MG63 (cell line): ENCODE measurements around the gene TRIO. TPM values are rescaled to one million over a fixed set of nuclear protein-coding genes. Genes with fewer than 3 reads are reported as not detected.
A peak's percentile ranks its signal among the peaks of the same experiment; 100 is the strongest.

Source experiments
- DNase-seq: peaks from one replicate; pipeline ENCODE4 v3.0.0-alpha.2; 2020
- H3K27me3 ChIP-seq: fragments of 250-450 bp; sonication (Bioruptor Pico); 2 replicates; pipeline ENCODE4 v1.5.1; 2020; ENCODE audit warnings: mild to moderate bottlenecking, moderate library complexity
- H3K36me3 ChIP-seq: fragments of 250-450 bp; sonication (Bioruptor Pico); 2 replicates; pipeline ENCODE4 v1.5.1; 2020; ENCODE audit warnings: mild to moderate bottlenecking, moderate library complexity
- H3K4me3 ChIP-seq: fragments of 250-450 bp; sonication (Bioruptor Pico); 2 replicates; pipeline ENCODE4 v1.5.1; 2020; ENCODE audit warnings: mild to moderate bottlenecking, moderate library complexity
- H3K9me3 ChIP-seq: fragments of 250-450 bp; sonication (Bioruptor Pico); 2 replicates; pipeline ENCODE4 v1.5.1; 2020; ENCODE audit warnings: mild to moderate bottlenecking, moderate library complexity
- total RNA-seq: library from RNA; depleted of rRNA; stranded (reverse); fragments of >200 nt; shearing (Covaris generic); gene quantifications from 2 replicates; pipeline ENCODE4 v1.2.3, GENCODE V29; 2014; ENCODE audit warnings: low replicate concordance

TRIO gene
- total RNA-seq, 1 experiment from 2014 or later = 123 TPM

DNA sequence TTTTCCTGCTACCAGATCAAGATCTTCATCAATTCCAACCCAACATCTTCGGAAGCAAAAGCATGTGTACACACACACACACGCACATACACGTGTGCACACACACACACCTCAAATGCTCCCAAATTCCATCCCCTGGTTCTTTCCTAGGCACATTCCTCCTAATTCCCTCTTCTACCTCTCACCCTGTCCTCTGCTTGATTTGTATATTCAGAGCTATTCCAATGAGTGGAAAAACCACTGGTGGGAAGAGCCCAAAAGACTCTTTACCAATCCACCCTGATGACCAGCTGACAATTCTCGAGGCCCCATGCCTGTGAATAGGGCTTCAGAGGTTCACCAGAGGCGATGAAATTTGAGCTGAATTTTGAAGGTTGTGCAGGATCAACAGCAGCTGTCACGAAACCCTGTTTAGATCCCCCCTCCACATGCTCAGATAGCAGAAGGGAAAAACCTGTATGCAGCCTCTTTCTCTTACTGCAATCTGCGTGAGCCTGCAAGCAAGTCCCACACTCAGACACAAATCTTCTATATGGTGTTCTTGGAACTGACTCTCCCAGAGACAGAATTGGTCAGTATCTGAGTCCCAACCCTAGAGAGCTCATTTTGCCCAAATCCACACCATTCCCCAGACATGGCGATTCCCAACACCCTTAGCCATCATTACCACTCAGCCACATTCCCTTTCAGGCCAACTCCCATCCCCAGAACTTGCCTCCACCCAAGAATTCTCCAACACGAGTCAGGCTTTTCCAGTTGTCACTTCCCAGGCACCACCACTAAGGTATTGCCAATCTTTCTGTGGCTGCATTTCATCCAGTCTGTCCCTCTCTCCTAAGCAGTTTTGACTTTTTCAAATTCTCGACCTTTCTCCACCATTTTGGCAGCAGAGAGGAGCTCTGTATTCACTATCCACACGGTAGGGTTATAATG lies 4.3 kb upstream of the TRIO start:
- no peak for DNase-seq
- H3K9me3 ChIP-seq = peaks cover 4% of the 10 kb centered on the region
- no peaks in the 10 kb centered on the region; the same call in 1 of the 2 replicates for H3K36me3 ChIP-seq
- no peaks in the 10 kb centered on the region for H3K27me3 ChIP-seq
- no peak overlapping the region for H3K4me3 ChIP-seq

DNA sequence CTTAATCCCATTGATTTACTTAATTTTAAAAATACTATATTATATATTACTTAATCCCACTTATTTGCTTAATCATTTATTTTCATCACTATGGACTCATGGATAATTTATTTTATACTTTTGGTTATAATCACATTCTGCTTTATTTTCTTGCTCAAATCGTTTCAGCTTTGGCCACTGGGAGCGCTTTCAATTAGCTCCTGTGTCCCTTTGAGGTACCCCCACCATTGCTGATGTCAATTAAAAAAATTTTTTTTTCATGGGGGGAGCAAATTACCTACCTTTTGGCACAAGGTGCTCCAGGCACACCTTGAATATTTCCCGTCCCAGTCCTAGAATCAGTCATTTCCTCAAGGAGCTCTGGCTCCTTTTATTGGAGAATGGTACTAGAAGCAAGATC lies 1.4 kb upstream of the TRIO start:
- H3K36me3 ChIP-seq = peaks cover 11% of the 10 kb centered on the region
- peak overlapping the region; percentile 62; the same call in 1 of the 2 replicates for H3K4me3 ChIP-seq
- no peak for DNase-seq
- no peaks in the 10 kb centered on the region for H3K9me3 ChIP-seq
- no peaks in the 10 kb centered on the region for H3K27me3 ChIP-seq

DNA sequence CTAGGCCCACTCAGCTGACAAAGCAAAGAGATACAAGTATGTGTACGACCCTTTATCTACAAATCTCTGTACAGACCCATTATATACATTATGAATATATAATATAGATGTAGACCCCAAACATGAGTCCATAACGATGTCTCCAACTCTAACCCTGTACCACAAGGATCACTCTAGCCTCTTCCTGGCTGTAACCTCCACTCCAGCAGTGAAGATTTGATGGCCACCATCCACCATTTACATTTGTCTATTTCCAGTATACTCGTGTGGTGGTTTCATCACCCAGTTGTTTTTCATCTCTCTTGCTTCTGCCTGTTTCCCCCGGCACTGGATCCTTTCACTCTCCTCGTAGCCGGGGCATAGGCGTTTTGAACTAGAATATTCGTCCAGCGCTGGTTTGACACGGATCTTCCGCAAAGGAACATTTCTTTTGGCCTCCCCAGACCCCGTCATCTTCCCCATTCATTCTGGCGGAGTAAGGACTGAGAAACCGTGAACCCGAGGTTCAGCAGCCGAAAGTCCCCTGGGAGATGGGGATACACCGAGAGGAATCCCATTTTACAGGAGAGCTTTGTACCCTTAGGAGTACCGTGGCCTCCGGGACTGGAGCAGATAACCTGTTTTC lies 828 bp upstream of the TRIO start:
- peak overlapping the region; percentile 62 for H3K4me3 ChIP-seq
- H3K9me3 ChIP-seq = no peaks in the 10 kb centered on the region
- peaks cover 14% of the 10 kb centered on the region for H3K36me3 ChIP-seq
- no peaks in the 10 kb centered on the region for H3K27me3 ChIP-seq
- DNase-seq = no peak

DNA sequence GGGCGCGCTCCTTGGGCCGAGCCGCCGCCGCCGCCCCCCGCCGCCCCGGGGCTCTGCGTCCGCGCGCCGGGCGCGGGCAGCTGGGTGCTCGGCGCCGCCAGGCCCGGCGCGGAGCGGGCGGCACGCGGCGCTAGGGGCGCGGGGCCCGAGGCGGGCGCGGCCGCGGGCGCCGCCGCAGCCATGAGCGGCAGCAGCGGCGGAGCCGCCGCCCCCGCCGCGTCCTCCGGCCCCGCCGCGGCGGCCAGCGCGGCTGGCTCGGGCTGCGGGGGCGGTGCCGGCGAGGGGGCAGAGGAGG lies 351 bp downstream of the TRIO start:
- Histone ChIP-seq H3K4me3 (peak overlapping the region; percentile 82; the same call in 1 of the 2 replicates), H3K9me3 (no peaks in the 10 kb centered on the region), H3K27me3 (no peaks in the 10 kb centered on the region), H3K36me3 (peaks cover 26% of the 10 kb centered on the region)
- no peak for DNase-seq

DNA sequence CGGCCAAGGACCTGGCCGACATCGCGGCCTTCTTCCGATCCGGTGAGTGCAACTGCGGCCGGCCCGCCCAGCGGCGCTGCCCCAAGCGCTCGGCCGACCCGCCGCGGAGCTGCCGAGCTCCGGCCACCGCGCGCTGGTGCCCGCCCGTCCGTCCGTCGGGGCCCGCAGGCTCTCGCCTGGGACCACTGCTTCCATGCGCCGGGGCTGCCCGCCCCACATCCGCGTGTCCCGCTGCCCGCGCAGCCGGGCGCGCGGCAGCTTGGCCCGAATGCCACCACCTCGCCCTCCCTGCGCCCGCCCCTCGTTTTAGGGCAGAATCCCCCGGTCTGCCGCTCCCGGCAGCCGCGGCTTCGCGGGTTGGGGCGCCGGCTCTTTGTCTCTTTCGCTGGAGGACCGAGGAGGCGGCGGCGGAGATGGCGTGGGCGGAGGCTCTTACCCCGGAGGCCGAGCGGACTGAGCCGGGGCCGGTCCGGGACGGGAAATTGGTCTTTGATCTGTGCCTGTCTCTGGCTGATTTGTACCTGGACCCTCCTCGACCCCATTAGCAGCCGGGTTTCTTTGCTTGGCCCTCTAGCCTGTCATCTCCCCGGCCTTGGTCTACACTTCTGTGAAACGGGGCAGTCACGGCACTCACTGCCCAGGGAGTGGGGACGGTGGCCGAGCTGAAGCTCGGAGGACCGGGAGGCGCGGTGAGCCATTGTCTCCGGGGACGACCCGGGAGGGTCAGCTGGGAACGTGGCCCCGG lies 871 bp downstream of the TRIO start:
- Histone ChIP-seq H3K27me3 (no peaks in the 10 kb centered on the region), H3K9me3 (no peaks in the 10 kb centered on the region), H3K4me3 (peak overlapping the region; percentile 82), H3K36me3 (peaks cover 31% of the 10 kb centered on the region)
- peak; percentile 58 for DNase-seq

DNA sequence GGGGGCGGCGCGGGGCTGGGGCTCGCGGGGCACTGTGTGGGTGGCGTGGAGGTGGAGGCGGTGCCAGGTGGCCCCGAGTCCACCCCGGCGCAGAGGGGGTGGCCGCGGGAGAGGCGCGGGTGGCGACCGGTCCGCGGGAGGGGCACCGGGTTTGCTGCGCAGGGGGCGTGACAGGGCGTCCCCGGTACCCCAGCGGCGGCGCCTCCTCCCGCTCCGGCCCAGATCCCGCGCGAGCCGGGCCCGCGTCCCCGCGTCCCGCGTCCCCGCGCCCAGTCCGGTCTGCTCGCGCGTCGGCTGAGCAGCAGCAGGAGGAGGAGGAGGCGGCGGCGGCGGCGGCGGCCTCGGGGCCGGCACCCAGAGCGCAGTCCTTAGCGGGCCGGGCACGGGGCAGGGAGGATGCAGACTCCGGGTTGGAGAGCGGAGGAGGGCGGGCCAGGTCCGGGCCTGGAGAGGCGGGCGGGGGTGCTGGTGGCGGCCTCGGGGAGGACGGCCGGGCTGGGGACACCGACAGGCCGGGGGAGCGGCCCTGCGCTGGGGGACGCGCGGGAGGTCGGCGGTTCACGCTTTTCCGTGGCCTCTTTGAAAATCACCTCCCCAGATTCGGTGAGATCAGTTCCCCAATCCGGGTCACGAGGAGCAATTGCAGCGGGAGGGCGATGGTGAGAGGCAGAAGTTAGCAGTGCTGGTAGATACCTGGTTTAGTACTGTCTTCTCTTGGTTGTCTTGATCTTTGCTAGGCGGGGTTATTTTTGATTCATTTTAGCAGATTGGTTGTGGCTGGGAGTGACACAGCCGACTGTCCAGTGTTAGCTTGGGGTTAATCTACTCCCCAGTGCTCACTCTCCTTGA lies 1.7 kb downstream of the TRIO start:
- Histone ChIP-seq H3K4me3 (peak overlapping the region; percentile 82), H3K36me3 (peaks cover 38% of the 10 kb centered on the region), H3K27me3 (no peaks in the 10 kb centered on the region), H3K9me3 (no peaks in the 10 kb centered on the region)
- DNase-seq = peak; percentile 82

DNA sequence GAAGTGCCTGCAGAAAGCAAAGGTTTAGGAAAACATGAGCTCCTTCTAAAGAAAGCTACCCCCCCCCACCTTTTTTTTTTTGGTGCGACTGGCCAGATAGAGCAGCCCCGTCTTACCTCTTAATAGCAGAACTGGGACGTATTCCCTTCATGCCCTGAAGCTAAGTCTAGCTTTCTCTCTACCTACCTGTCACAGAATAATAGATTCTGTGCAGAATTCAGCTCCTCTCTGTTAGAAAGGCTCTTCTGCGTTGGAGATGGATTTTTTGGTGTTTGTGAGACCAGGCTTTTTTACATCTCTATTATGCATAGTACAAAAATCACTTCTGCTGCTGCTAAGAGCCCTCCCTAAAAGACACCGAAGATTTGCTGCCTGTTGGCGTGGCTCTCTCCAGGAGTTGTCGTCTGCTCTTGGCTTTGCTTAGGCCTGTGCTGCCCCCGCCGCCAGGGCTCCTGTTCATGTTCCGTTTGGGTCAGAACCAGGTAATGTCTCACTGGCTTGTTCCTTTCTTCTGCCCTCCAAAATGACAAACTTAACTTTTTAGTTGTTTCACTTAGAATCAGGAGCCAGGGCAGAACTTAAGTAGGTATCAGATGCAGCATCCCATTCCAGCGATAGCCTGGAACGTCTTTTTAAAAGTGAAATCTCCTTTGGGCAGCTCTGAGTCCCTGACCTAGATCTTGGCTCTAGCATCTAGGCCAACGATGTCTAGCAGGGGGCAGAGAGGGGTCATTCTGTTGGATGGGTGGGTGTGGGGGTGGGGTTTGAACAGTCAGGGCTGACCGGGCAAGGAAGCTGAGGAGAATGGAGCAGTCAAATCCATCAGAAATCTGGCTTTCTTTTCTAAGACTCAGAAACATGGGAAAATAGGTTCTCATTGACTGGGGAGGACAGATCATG lies 2.5 kb downstream of the TRIO start:
- H3K4me3 ChIP-seq = peak overlapping the region; percentile 82
- H3K9me3 ChIP-seq = no peaks in the 10 kb centered on the region
- H3K36me3 ChIP-seq = peaks cover 46% of the 10 kb centered on the region
- DNase-seq = peak; percentile 44
- H3K27me3 ChIP-seq = no peaks in the 10 kb centered on the region

DNA sequence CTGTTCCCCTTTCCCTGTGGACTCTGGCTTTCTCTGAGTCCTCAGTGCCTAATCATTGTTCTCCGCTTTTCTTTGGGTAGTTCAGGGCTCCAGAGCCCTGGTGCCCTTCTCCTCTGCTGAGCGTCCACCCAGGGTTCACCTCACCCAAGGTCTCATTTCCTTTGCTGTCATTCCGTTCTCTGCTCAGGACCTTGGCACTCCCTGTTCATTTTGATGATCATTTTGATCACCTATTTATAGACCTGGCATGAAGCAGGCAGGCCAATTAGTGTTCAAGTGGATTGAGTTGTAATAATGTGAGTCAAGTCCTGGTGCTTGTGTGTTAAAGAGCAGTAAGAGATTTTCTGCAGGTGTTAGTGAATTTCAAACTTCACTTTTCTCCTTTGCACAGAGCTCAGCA lies 3.6 kb downstream of the TRIO start:
- H3K4me3 ChIP-seq = peak overlapping the region; percentile 82
- H3K9me3 ChIP-seq = no peaks in the 10 kb centered on the region
- H3K27me3 ChIP-seq = no peaks in the 10 kb centered on the region
- peaks cover 56% of the 10 kb centered on the region for H3K36me3 ChIP-seq
- DNase-seq = no peak

DNA sequence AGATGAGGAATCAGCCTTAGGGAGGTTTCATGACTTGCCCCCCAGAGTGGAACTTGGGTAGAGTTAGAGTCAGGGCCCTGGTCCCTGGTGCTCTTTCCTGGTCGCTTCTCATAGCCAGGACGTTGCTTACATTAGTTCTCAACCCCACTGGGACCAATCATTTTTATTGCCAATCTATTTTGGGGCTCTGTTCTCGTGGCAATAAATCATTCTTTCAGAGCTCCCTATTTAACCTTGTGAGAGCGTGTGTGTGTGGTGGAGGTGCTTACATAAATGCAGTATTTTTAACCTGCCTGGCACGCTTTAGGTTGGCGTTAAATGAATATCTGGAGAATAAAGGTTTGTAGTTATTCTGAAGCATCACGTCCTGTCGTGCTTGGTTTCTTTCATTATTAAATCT lies 4.1 kb downstream of the TRIO start:
- peak overlapping the region; percentile 82 for H3K4me3 ChIP-seq
- no peak for DNase-seq
- H3K27me3 ChIP-seq = no peaks in the 10 kb centered on the region
- no peaks in the 10 kb centered on the region for H3K9me3 ChIP-seq
- peaks cover 56% of the 10 kb centered on the region for H3K36me3 ChIP-seq

DNA sequence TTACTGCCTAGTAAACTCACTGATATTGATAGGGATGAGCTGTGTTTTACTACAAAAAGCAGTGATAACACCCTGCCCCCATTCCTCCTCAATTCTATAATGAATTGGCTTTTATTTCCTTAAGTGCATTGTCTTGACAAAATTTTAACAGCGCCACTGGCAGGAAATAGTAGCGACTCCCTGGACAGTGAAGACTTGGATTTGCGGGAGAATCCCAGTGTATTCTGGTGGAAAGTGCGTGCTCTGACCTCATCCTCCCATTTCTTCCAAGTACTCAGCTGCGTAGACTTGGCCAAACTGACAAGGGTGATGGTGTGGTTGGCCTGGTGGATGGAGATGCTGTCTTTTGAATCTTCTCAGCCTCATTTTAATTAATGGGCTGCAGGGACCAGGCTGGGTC lies 5.3 kb downstream of the TRIO start:
- DNase-seq = no peak
- H3K36me3 ChIP-seq = peaks cover 59% of the 10 kb centered on the region
- no peaks in the 10 kb centered on the region for H3K9me3 ChIP-seq
- peak overlapping the region; percentile 82 for H3K4me3 ChIP-seq
- H3K27me3 ChIP-seq = no peaks in the 10 kb centered on the region

DNA sequence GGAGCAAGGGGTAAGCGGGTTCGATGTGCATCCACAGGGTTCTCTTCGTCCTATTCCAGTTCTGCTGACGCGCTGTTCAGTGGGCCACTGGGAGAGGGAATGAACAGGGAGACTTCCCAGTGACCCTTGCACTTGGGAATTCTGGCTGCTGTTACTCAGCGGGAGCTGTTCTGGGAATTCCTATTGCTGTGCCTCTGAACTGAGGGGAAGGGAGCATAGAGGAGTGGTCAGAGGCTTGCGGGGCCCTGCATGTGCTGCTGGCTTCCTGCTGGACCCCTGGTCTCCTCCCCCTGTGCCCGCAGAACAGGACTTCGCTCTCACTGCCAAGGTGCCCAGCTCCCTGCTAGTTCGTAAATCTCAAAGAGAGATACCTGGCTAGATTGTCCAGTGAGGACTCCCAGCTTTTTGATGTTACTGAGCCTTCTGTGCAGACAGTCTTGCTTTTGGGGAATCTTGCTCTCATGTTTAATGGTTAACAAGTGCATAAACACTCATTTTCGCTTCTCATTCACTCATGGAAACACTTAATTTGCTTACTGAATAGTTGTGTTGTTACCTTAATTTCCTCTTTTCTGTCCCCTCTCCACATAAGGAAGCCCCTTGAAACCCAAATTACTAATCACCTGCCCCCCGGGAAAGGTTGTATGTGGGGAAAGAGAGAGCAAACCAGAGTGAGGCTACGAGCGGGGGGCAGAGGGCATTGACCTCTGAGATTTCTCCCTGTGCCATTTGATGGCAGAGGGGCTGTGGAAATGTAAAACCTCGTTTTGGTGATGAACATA lies 5.9 kb downstream of the TRIO start:
- Histone ChIP-seq H3K9me3 (no peaks in the 10 kb centered on the region), H3K36me3 (peaks cover 57% of the 10 kb centered on the region), H3K4me3 (no peak overlapping the region), H3K27me3 (no peaks in the 10 kb centered on the region)
- DNase-seq = no peak

DNA sequence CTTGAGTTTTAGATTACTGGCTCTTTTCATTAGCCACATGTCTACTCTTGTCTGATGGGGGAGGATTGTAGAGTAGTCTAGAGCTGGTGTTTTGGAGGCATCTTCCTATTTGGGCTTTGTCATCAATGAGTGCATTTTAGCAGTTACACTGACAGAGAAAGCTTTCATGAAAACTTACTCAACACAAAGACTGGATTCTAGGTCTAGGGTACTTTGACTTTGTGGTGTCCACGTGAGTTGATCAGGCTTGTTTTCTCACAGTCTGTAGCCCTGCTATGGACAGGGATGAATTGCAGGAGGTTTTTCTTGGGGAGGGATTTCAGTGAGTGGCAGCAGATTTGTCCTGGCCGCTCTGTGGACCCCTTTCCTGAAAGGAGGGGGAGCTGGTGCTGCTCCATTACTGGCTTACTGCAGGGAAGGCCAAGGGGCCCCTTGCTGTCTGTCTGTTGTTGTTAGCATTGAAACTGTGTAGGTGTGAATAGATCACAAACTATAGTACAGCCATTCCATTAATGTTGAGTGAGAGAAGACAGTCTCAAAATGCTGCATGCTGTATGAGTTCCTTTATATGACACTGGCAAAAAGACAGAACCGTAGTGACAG lies 6.6 kb downstream of the TRIO start:
- H3K9me3 ChIP-seq = no peaks in the 10 kb centered on the region
- no peak for DNase-seq
- H3K4me3 ChIP-seq = no peak overlapping the region
- H3K27me3 ChIP-seq = no peaks in the 10 kb centered on the region
- peaks cover 54% of the 10 kb centered on the region for H3K36me3 ChIP-seq

DNA sequence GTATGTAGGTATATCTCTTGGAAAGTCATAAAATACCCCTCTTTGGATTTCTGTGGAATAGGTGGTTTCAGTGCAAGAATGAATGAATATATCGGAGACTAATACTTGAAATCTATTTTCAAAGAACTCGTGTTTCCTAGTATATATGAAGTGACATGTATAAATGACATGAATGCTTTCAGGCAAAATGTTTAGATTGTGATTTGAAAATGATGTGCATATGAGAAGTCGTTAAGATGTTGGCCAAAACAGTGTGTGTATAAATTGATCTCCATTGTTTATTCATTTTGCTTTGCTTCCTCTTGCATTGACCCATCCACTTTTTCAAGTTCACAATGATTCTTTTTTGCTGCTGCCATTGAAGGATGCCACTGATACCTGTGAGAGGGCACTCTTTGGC lies 8.3 kb downstream of the TRIO start:
- Histone ChIP-seq H3K27me3 (no peaks in the 10 kb centered on the region), H3K9me3 (no peaks in the 10 kb centered on the region), H3K36me3 (peaks cover 52% of the 10 kb centered on the region), H3K4me3 (no peak overlapping the region)
- no peak for DNase-seq

DNA sequence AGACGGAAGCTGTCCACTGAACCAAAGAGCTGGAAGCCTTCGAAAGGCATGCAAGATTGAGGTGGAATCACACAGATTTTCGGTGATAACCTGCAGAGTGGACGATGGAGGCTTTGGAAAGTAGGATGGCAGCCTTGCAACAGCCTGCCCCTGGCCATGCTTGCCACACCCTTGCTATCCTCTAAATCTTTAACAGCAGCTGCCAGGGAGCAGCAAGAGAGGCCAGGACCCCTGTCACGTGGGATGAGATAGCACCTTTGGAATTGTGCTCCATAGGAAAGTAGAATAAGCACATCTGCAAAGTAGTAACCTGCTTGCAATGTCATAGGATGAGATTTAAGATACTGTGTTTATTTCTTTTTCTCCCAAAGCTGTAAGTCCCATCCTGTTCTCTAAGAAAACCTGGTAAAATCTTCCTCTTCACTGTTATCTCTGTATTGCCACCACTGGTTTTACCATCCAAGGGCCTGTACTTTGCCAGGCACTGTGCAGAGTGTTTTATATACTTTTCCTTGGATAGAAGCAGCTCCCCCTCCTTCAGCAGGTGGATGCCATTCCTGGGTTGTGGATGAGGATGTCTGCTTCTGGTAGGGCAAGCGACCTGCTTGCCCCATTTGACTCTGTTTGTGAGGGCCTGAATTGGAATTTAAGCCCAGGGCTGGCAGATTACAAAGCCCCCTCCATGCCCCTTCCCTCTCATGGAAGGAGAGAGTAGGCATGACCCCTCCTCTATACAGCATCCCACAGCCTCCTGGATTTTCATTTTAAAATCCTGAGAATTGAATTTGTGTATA lies 10.1 kb downstream of the TRIO start:
- Histone ChIP-seq H3K4me3 (peak overlapping the region; percentile 17), H3K36me3 (peaks cover 43% of the 10 kb centered on the region), H3K27me3 (no peaks in the 10 kb centered on the region), H3K9me3 (no peaks in the 10 kb centered on the region)
- DNase-seq = no peak
